HepG2 (cell line): ENCODE results near the gene IL2RA. TPM values are rescaled to one million over a fixed set of nuclear protein-coding genes. Genes with fewer than 3 reads are reported as not detected.

ENCODE experiments used
- ATF7 ChIP-seq, 2 experiments: fragments of 450-650 bp in 1 of 2; sonication (generic) in 1 of 2; formaldehyde crosslinking in 1 of 2; IDR thresholded peaks; 2 replicates each; pipeline versions ENCODE4 v1.4.0 to v1.6.1; 2016 to 2020; ENCODE audit warnings: antibody characterized with exemption in 1 of 2, mild to moderate bottlenecking in 1 of 2, missing genetic modification reagents in 1 of 2
- ERF ChIP-seq: IDR thresholded peaks from 2 replicates; pipeline ENCODE4 v1.6.1; 2018; ENCODE audit warnings: missing biosample characterization, missing genetic modification reagents
- GATAD2A ChIP-seq: IDR thresholded peaks from 2 replicates; pipeline ENCODE4 v1.6.1; 2016
- HOXA5 ChIP-seq: sonication (generic); formaldehyde crosslinking; IDR thresholded peaks from 2 replicates; pipeline ENCODE4 v1.4.0; 2020; ENCODE audit warnings: missing genetic modification reagents
- IRX3 ChIP-seq: sonication (generic); formaldehyde crosslinking; IDR thresholded peaks from 2 replicates; pipeline ENCODE4 v1.8.1; 2023; ENCODE audit warnings: mild to moderate bottlenecking, low read depth, missing genetic modification reagents, borderline replicate concordance
- MYC ChIP-seq: sonication (generic); formaldehyde crosslinking; IDR thresholded peaks from 2 replicates; pipeline ENCODE4 v1.9.0; 2021; ENCODE audit warnings: missing genetic modification reagents, borderline replicate concordance
- NCOA2 ChIP-seq: sonication (generic); formaldehyde crosslinking; IDR thresholded peaks from 2 replicates; pipeline ENCODE4 v1.8.0; 2022; ENCODE audit warnings: inconsistent platforms
- NFIB ChIP-seq: sonication (generic); formaldehyde crosslinking; IDR thresholded peaks from 2 replicates; pipeline ENCODE4 v1.9.0; 2021; ENCODE audit warnings: missing genetic modification reagents, mild to moderate bottlenecking, borderline replicate concordance
- NONO ChIP-seq, 2 experiments: fragments of 450-650 bp in 1 of 2; sonication (generic) in 1 of 2; formaldehyde crosslinking in 1 of 2; IDR thresholded peaks in 1 of 2; conservative IDR thresholded peaks in 1 of 2; 2 replicates each; pipeline versions ENCODE4 v1.6.1 to v1.8.0; 2017 to 2022; ENCODE audit warnings: mild to moderate bottlenecking in 1 of 2, missing genetic modification reagents in 1 of 2, moderate library complexity in 1 of 2
- NR3C1 ChIP-seq: sonication (generic); formaldehyde crosslinking; IDR thresholded peaks from 2 replicates; pipeline ENCODE4 v1.4.0; 2020; ENCODE audit warnings: missing genetic modification reagents
- RFX1 ChIP-seq: fragments of 450-650 bp; IDR thresholded peaks from 2 replicates; pipeline ENCODE4 v1.6.1; 2017
- SATB2 ChIP-seq: sonication (generic); formaldehyde crosslinking; IDR thresholded peaks from 2 replicates; pipeline ENCODE4 v1.5.0; 2020; ENCODE audit warnings: missing genetic modification reagents
- TP53 ChIP-seq: sonication (generic); formaldehyde crosslinking; conservative IDR thresholded peaks from 2 replicates; pipeline ENCODE4 v1.4.0; 2020; ENCODE audit warnings: missing genetic modification reagents
- ZFP36L2 ChIP-seq: sonication (generic); formaldehyde crosslinking; IDR thresholded peaks from 2 replicates; pipeline ENCODE4 v1.4.0; 2020; ENCODE audit warnings: missing genetic modification reagents
- ZFP62 ChIP-seq: sonication (generic); formaldehyde crosslinking; IDR thresholded peaks from 2 replicates; pipeline ENCODE4 v1.4.0; 2020; ENCODE audit warnings: missing genetic modification reagents
- ZFY ChIP-seq: sonication (generic); formaldehyde crosslinking; IDR thresholded peaks from 2 replicates; pipeline ENCODE4 v1.4.0; 2020; ENCODE audit warnings: missing genetic modification reagents
- ZMYM3 ChIP-seq: sonication (generic); formaldehyde crosslinking; IDR thresholded peaks from 2 replicates; pipeline ENCODE4 v1.5.1; 2020; ENCODE audit warnings: mild to moderate bottlenecking, missing genetic modification reagents
- ZNF230 ChIP-seq: sonication (generic); formaldehyde crosslinking; IDR thresholded peaks from 2 replicates; pipeline ENCODE4 v1.4.0; 2020; ENCODE audit warnings: mild to moderate bottlenecking, missing genetic modification reagents
- ZNF441 ChIP-seq: sonication (generic); formaldehyde crosslinking; IDR thresholded peaks from 2 replicates; pipeline ENCODE4 v1.7.0; 2021; ENCODE audit warnings: missing genetic modification reagents, borderline replicate concordance
- ZNF552 ChIP-seq: sonication (generic); formaldehyde crosslinking; IDR thresholded peaks from 2 replicates; pipeline ENCODE4 v1.9.0; 2022; ENCODE audit warnings: missing genetic modification reagents, mild to moderate bottlenecking, borderline replicate concordance
- ZNF598 ChIP-seq: sonication (generic); formaldehyde crosslinking; IDR thresholded peaks from 2 replicates; pipeline ENCODE4 v1.5.1; 2020; ENCODE audit warnings: mild to moderate bottlenecking, missing genetic modification reagents, borderline replicate concordance
- ZSCAN30 ChIP-seq: sonication (generic); formaldehyde crosslinking; IDR thresholded peaks from 2 replicates; pipeline ENCODE4 v1.5.0; 2020; ENCODE audit warnings: mild to moderate bottlenecking, missing genetic modification reagents
- polyA plus RNA-seq, 8 experiments: library from polyadenylated mRNA; depleted of rRNA in 3 of 8; stranded (reverse) in 7 of 8; unstranded in 1 of 8; fragments of >200 nt; fragmentation: Illumina TruSeq in 4 of 8; extraction: Trizol in 4 of 8; gene quantifications; 2 replicates each; pipeline versions ENCODE4 v1.2.1 to v1.2.3, GENCODE V29; 2011 to 2016; ENCODE audit warnings: low read depth in 4 of 8, missing spikeins in 1 of 8, mixed read lengths in 1 of 8; ENCODE audit not compliant: insufficient read depth in 1 of 8
- total RNA-seq, 5 experiments: library from RNA; depleted of rRNA; stranded (reverse); fragments of >200 nt; fragmentation: Illumina TruSeq; extraction: Trizol; gene quantifications; 2 replicates each; pipeline ENCODE4 v1.2.3, GENCODE V29; 2016; ENCODE audit warnings: low read depth in 1 of 5
- TF ChIP-seq, protein P1 (sequence below): sonication (generic); formaldehyde crosslinking; IDR thresholded peaks from 2 replicates; pipeline ENCODE4 v1.4.0; 2020; ENCODE audit warnings: mild to moderate bottlenecking, missing genetic modification reagents
- TF ChIP-seq, protein P2 (sequence below): IDR thresholded peaks from 2 replicates; pipeline ENCODE4 v1.6.1; 2016; ENCODE audit warnings: missing compliant biosample characterization, missing genetic modification reagents, borderline replicate concordance
- TF ChIP-seq, protein P3 (sequence below): sonication (generic); formaldehyde crosslinking; IDR thresholded peaks from 2 replicates; pipeline ENCODE4 v1.5.1; 2020; ENCODE audit warnings: mild to moderate bottlenecking, moderate library complexity, missing genetic modification reagents
- TF ChIP-seq, protein P4 (sequence below), 2 experiments: sonication (generic) in 1 of 2; formaldehyde crosslinking in 1 of 2; IDR thresholded peaks; 2 replicates each; pipeline versions ENCODE4 v1.4.0 to v1.6.1; 2018 to 2020; ENCODE audit warnings: missing genetic modification reagents in 2 of 2, borderline replicate concordance in 1 of 2, low read depth in 1 of 2, mild to moderate bottlenecking in 1 of 2, missing biosample characterization in 1 of 2

IL2RA gene
- total and polyA plus RNA-seq, 2 of the 13 experiments (the other 11 are each of a cell fraction or from before 2014, with no cell fraction given) = not detected

DNA sequence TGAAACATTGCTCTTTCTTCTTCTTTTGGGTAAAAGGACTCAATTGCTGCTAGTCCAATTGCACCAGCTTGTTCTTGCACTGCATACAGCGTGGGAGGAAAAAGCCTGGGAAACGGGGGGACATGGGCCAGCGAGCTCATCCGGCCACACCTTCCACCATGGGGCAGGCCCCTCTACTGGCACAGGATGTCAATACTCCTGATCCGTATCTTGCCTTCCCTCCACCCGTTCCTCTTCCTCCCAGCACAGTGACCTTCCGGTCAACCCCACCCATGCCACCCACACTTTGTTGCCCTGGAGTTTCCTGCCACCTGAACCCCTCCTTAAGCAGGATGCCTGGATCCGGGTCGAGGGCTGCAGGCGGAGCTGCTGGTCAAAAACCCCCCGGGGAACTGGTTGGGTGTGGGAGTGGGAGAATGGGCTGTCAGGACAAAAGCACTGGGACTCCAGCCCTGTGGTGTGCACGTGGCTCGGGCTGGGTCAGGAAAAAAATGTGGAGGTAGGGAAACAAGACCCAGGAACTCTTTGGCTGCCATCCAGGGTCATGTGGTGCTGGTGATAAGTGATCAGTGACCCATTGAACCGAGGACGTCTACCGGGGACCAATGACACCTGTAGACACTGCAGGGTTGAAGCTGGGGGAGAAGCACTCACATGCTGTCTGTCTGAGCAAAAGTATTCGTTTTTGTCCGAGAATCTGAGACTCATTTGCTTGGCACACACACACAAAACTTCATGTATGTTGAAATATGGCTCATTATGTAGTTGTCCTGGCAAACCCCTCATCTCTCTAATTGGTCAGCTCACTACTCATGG lies 8.1 kb downstream of the IL2RA start (continued):
- TF ChIP-seq ZNF552 (CRISPR knock-in tag) = no peak
- 0 out of 2 replicates have a peak, but pooled peaks have one; percentile 45 for TF ChIP-seq MYC (CRISPR knock-in tag)
- TF ChIP-seq ZMYM3 = 0 out of 2 replicates have a peak, but pooled peaks have one; percentile 14
- TF ChIP-seq ZFY (CRISPR knock-in tag) = no peak
- TF ChIP-seq NR3C1 = no peak
- no peak for TF ChIP-seq ZFP62
- peak; percentile 27; the same call in 1 of the 2 replicates for TF ChIP-seq GATAD2A (CRISPR knock-in tag)
- TF ChIP-seq IRX3 = no peak
- no peak for TF ChIP-seq ATF7 (IDR thresholded peaks at IDR 0.05)
- TF ChIP-seq ATF7 (CRISPR knock-in tag; IDR thresholded peaks at IDR 0.05) = no peak
- TF ChIP-seq NFIB (CRISPR knock-in tag) = no peak
- TF ChIP-seq, protein P1, sequence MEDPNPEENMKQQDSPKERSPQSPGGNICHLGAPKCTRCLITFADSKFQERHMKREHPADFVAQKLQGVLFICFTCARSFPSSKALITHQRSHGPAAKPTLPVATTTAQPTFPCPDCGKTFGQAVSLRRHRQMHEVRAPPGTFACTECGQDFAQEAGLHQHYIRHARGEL = no peak
- no peak for TF ChIP-seq RFX1
- no peak for TF ChIP-seq NONO (IDR thresholded peaks at IDR 0.05)
- no peak for TF ChIP-seq NONO (CRISPR knock-in tag; conservative IDR thresholded peaks at IDR 0.05)
- TF ChIP-seq ZNF441 (CRISPR knock-in tag) = no peak; the same call in 1 of the 2 replicates
- TF ChIP-seq NCOA2 (CRISPR knock-in tag) = no peak; the same call in 1 of the 2 replicates
- no peak for TF ChIP-seq SATB2
- no peak for TF ChIP-seq HOXA5
- no peak for TF ChIP-seq ZSCAN30
- TF ChIP-seq ZNF230 (CRISPR knock-in tag) = no peak
- TF ChIP-seq TP53 = no peak
- no peak for TF ChIP-seq ERF (CRISPR knock-in tag)
- no peak for TF ChIP-seq ZNF598 (CRISPR knock-in tag)
- TF ChIP-seq, protein P2, sequence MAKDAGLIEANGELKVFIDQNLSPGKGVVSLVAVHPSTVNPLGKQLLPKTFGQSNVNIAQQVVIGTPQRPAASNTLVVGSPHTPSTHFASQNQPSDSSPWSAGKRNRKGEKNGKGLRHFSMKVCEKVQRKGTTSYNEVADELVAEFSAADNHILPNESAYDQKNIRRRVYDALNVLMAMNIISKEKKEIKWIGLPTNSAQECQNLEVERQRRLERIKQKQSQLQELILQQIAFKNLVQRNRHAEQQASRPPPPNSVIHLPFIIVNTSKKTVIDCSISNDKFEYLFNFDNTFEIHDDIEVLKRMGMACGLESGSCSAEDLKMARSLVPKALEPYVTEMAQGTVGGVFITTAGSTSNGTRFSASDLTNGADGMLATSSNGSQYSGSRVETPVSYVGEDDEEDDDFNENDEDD (CRISPR knock-in tag) = peak; percentile 34; the same call in 1 of the 2 replicates
- TF ChIP-seq, protein P3, sequence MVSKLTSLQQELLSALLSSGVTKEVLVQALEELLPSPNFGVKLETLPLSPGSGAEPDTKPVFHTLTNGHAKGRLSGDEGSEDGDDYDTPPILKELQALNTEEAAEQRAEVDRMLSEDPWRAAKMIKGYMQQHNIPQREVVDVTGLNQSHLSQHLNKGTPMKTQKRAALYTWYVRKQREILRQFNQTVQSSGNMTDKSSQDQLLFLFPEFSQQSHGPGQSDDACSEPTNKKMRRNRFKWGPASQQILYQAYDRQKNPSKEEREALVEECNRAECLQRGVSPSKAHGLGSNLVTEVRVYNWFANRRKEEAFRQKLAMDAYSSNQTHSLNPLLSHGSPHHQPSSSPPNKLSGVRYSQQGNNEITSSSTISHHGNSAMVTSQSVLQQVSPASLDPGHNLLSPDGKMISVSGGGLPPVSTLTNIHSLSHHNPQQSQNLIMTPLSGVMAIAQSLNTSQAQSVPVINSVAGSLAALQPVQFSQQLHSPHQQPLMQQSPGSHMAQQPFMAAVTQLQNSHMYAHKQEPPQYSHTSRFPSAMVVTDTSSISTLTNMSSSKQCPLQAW (CRISPR knock-in tag) = peak; percentile 61
- TF ChIP-seq ZFP36L2 (CRISPR knock-in tag) = no peak
- TF ChIP-seq, protein P4, sequence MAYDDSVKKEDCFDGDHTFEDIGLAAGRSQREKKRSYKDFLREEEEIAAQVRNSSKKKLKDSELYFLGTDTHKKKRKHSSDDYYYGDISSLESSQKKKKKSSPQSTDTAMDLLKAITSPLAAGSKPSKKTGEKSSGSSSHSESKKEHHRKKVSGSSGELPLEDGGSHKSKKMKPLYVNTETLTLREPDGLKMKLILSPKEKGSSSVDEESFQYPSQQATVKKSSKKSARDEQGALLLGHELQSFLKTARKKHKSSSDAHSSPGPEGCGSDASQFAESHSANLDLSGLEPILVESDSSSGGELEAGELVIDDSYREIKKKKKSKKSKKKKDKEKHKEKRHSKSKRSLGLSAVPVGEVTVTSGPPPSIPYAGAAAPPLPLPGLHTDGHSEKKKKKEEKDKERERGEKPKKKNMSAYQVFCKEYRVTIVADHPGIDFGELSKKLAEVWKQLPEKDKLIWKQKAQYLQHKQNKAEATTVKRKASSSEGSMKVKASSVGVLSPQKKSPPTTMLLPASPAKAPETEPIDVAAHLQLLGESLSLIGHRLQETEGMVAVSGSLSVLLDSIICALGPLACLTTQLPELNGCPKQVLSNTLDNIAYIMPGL (CRISPR knock-in tag; IDR thresholded peaks at IDR 0.05; ENCODE audit: borderline replicate concordance in 1 of 2, low read depth in 1 of 2) = no peak
